HG03571 (cell line): Measurements from ENCODE around the gene ARHGEF16.

Source experiments
- ATAC-seq: cut with Tn5 transposase; IDR thresholded peaks from one replicate; pipeline ENCODE4 v1.9.1; 2021; ENCODE audit not compliant: unreplicated experiment

ARHGEF16 gene

GRCh38 chr1:3515272-3515671, 60.8 kb downstream of the ARHGEF16 start:
- ATAC-seq: no peak

GRCh38 chr1:3515774-3516480, 61.5 kb downstream of the ARHGEF16 start:
- ATAC-seq: no peak

GRCh38 chr1:3516481-3516869, 62.0 kb downstream of the ARHGEF16 start:
- ATAC-seq: no peak

GRCh38 chr1:3516911-3517675, 62.6 kb downstream of the ARHGEF16 start:
- no peak for ATAC-seq

- no peak for ATAC-seq
These were observed 63.8 kb downstream of the ARHGEF16 start for GRCh38 chr1:3518256-3518655.

DNA sequence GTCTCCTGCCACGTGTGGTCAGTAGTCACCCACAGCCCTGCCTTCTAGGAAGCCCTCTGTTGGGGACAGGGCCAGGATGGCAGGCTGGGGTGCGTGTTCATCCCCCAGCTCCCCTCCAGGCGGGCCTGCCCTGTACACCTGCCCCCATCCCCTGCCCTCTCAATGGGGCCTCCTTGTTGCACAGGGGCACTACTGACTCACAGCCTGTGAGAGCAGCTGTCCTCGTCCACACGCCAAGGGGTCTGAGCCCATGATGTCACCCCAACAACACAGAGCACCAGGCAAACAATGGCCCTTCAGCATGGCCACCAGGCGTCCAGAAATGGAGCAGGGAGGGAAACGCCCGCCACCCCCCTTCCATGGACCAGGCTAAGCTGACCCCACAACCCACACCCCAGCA, 64.3 kb downstream of the ARHGEF16 start:
- no peak for ATAC-seq

- ATAC-seq: no peak
These were observed 64.9 kb downstream of the ARHGEF16 start for GRCh38 chr1:3519301-3519885.

DNA sequence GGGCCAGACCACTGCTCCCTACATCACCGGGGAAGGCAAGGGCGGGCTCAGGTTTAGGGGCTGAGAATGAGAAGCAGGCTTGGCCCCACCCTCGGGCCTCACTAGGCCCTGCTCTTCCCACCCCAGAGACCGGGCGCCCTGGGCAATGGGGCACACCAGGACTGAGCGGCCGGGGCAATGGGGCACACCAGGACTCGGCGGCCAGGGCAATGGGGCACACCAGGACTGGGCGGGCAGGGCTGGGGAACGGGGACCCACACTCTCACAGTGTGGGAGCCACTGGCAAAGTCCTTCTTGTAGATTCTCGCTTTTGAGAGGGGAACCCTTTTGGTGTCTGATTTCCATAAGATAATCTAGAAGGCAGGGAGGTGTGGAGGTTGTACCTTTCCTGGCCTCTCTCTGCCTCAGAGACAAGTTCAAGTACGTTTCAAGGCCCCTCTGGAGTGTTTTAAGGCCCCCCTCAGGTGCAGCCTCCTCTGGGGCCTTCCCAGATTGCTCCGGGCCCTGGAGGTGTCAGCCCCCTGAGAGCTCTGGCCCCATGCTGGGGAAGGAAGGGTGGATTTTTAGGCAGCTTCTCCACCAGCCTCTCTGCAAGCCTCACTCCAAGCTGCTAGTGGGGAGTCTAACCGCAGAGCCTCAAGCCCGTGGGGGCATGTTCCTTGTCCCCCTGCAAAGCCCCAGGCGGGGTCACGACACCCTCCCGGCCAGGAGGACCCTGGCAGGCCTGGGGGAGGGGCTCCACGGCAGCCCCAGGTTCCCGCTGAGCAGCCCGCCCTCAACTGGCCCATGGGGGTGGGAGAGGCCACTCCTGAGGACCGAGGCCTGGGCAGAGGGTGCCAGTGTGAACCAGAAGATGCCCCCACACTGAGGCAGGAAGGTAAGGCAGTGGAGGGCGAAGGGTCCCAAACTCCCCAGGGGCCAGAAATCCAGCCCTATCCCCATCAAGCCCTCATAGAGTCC, 66.2 kb downstream of the ARHGEF16 start:
- ATAC-seq: no peak

DNA sequence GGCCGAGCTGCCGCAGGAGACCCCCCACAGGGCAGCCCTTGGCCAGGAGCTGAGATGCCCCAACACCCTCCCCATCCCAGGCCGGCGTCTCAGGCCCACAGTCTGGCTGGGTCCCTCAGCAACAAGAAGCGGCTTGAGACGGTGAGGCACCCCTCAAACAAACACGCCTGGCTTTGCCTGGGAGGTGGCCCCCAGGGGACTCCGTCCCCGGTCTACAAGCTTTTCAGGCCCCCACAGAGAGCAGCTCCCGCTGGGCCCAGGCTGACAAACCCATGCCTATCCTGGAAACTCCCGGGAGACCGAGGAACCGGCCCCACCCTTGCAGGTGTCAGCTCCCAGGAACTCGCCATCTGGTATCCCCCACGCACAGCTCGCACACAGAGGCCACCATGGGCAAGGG, 67.0 kb downstream of the ARHGEF16 start:
- ATAC-seq: no peak

GRCh38 chr1:3522112-3522511, 67.6 kb downstream of the ARHGEF16 start:
- no peak for ATAC-seq

- ATAC-seq: no peak
These were observed 68.2 kb downstream of the ARHGEF16 start for GRCh38 chr1:3522564-3523265.

DNA sequence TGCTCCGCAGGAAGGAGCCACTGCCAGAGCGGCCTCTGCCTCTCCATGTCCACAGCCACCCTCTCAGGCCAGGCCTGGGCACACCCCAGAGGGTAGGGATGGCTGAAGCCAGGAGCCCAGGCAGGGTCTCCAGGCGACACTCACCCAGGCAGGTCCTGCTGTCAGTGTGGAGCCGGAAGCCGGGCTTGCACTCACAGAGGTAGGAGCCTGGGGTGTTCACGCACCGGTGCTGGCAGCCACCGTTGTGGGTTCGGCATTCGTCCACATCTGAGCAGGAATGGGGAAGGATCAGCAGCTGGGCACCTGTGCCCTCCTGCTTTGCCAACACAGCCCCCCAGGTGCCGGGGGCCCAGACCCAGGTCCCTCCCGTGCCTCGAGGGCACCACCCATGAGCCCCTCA, 69.5 kb downstream of the ARHGEF16 start:
- no peak for ATAC-seq

DNA sequence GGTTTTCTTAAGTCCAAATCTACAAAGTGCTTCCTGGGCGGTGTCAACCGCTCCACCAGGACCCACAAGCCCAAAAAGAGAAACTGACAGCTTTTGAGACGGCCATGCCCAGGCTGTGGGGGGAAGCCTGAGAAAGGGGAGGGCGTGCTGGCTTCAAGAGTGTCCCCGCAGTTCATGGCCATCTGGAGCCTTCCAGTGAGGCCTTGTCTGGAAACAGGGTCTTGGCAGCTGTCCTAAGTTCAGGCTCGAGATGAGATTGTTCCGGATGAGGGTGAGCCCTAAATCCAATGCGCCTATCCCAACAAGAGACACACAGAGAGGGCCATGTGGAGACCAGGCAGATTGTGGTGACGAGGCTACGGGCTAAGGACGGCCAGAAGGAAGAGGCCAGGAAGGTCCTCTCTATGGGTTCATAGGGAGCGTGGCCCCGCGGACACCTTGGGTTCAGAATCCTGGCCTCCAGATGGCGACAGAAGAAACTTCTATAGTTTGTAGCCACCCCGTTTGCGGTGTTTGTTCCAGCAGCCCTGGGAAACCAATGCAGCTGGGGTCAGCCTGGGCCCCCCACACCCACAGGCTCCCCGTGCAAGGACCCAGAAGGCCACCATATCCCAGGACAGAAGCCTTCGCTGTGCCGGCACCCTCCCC, 70.2 kb downstream of the ARHGEF16 start:
- no peak for ATAC-seq

- no peak for ATAC-seq
These were observed 71.4 kb downstream of the ARHGEF16 start for GRCh38 chr1:3525551-3526482.

DNA sequence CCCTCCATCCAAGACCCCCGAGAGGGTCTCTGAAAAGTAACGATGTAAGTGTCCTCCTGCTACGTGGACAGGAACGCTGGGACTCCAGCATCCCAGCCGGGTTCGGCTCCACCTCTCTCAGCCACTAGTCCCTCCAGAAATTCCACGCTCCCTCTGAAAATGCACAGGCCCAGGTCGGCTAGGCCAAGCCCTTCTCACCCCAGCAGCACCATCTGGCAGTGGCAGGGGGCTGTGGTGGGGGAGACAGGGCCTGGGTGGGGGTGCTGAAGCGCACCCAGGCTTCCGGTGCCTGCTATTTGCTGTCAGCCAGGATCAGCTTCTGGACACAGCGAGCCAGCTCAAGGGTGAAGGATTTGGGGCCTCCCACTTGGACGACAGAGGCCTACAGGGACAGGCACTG, 73.3 kb downstream of the ARHGEF16 start:
- ATAC-seq: no peak

DNA sequence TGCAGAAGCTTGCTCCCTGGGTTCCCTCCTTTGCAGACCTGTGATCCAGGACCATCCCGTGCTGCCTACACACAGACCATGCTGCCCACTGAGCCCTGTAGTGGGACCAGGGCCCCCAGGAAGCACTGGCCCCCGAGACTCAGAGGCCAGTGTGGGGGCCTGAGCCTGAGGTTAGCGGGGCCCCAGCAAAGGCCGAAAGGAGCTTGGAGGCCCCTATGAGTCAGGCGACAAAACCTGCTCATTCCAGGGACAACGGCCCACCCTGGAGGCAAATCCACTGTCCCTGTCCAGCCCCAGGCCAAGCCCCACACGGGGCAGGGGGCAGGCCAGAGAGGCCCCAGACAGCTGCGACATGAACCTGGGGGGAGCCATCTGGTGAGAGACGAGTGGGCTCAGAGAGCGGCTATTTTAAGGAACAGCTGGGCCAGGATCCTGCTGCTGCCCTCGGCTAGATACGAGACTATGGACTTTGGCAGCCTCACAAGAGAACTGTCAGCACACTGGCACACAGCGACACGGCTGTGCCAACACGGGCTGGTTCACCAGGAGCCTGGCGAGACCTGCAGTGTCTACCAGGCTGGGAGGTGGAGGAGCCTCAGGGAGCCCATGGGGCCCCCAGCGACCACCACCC, 74.7 kb downstream of the ARHGEF16 start:
- no peak for ATAC-seq

DNA sequence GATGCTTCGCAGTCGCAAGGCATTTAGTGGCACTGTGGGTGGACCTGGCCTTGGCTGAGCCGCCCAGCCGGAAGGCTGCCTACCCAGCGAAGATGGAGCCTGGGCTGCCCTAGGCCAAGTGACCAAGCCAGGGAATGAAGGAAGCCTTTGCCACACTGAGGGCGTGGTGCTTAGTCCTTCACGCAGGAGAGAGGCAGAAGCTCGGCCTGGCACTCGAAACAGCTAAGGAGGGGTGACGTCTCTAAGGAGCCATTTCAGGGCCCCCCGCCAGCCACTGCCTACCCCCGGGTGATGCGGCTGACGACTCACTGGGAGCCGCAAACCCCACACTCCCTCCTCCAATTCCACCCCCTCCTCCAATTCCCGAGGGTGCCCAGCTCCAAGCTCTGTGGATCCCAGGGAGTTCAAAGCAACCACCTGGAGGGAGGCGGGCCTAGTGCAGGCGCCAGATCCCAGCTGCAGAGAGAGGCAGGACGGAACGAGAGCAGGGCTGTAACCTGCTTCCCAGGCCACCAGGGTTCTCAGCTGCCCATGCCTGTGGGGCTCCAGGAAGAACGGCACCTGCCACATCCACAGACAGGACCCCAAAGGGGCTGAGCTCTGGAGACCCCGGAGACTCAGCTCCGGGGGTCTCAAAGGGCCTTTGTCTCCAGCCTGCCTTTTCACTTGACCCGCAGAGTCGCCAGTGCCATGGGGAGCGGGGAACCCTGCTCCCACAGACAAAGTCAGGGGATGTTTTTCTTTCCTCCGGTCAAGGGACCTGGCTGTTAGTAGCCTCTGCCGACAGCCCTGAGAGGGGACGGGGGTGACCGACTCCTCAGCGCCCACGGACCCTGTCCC, 75.8 kb downstream of the ARHGEF16 start:
- no peak for ATAC-seq
